ENCODE data around the gene DPP6.
"Not testable (repeated sequence)": the region's sequence is repeated elsewhere in the genome, so short reads cannot be mapped to it uniquely, and the experiment has no call there.

Gene DPP6

GRCh38 chr7:154155928-154156327, 103.7 kb downstream of the DPP6 start:
- DNase-seq = not testable (repeated sequence)

- not testable (repeated sequence) for DNase-seq
Observed at GRCh38 chr7:154162921-154163320, 110.7 kb downstream of the DPP6 start.

- not testable (repeated sequence) for DNase-seq
Observed at GRCh38 chr7:154163642-154164041, 111.4 kb downstream of the DPP6 start.

DNA sequence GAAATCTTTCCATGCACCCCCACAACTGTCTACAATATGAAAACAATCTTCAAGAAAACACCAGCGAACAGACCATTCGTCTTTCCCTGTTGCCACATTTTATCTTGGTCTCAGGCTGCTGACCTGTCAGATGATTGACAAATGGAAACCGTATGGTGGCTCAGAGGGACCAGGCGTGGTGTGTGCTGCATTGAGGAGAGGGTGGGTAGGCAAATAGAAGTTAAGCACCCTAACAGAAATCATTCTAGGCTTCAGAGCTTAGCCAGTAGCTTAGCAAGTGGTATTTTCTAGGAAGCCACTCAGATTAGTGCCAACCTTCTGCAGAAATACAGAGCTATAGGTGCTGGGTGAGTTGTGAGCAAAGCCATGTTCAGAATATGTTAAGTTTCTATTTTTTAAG, 114.9 kb downstream of the DPP6 start:
- DNase-seq = no peak

DNA sequence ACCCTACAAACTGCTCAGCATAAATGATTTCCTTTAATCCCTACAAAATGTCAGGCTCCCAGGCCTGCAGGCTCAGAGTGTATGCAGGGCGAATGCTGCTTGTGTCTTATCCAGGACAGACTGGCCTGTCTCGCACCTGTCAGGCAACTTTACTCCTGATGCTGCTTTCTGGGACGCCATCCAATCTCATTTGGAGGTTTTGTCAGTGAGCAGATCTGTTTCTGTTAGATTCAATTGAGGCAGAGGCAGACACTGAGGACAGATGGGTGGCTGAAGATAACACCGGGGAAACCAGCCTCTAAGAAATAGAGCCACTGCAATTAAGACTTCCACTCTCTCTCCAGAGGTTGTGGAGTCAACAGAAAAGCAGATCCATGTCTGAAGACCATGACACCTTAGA, 115.6 kb downstream of the DPP6 start:
- no peak for DNase-seq

- DNase-seq = no peak
Observed at GRCh38 chr7:154171422-154171821, 119.2 kb downstream of the DPP6 start.

DNA sequence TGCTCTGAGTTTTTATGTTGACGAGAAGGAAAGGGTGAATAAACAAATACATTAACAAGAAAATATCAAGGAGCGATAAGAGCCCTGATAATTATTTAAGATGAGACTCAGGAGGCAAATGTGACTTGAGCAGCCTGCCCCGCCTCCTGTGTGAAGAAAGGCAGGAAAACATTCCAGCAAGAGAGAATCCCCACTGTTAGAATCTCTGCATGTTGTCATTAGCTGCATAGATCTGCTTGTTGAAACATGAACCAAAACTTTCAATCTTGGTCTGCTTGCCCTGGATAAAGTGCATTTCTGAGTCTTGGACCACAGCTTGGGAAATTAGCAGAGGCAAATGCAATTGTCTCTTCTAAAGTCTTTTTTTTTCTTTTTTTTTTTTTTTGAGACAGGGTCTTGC, 120.0 kb downstream of the DPP6 start:
- DNase-seq = no peak

- DNase-seq = no peak
Observed at GRCh38 chr7:154177584-154177983, 125.4 kb downstream of the DPP6 start.

GRCh38 chr7:154178895-154179294, 126.7 kb downstream of the DPP6 start:
- DNase-seq = no peak

DNA sequence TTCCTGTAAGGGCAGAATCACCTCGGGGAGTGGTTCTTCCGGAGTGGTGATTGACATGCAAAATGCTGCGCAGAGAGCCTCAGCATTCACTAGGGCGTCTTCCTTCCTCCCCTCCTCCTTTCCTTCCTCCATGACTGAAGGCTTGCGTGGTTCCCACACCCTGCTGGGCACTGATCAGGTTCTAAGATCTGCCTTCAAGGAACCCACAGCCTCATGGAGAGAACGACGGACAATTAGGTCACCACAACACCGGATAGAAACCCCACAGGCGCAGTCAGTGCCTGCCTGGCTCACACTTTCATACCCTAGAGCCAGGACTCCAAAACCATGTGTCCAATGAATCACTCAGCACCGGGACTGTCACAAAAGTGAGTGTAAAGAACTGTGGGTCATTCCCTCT, 131.3 kb downstream of the DPP6 start:
- DNase-seq = no peak

GRCh38 chr7:154183946-154184345, 131.7 kb downstream of the DPP6 start:
- DNase-seq = no peak

DNA sequence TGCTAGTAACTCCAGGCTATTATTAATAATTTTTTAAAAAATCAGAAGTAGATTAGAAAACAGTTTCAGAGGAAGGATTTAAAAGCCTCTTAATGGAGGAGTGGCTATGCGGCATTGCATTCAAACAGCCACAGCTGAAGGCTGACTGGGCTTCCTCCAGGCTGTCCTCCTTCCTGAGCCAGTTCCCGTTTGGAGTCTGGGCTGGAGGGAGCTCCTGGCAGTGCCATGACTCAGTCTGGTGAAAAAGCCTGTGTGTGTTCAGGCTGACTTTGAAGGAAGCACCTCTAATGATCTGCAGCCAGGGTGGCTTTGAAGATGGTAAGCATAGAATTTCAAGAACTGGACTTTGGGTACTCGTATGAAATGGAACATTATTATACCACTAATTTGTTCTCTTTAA, 134.6 kb downstream of the DPP6 start:
- no peak for DNase-seq

DNA sequence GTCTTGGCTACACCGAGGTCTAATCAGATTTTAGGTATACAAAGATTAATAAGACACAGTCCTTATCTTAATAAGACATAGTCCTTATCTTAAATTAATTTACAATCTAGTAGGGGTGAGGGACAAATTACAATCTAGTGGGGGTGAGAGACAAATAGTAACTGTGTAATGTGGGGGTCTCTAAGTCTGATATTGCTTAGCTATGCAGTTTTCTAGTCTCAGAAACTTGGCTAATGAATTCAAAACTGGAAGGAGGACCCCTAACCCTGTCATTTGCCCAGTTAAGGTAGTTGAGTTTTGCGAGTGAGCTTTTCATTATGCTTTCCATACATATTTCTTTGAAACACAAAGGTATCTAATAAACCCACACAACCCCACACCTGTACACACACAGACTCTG, 136.1 kb downstream of the DPP6 start:
- no peak for DNase-seq

DNA sequence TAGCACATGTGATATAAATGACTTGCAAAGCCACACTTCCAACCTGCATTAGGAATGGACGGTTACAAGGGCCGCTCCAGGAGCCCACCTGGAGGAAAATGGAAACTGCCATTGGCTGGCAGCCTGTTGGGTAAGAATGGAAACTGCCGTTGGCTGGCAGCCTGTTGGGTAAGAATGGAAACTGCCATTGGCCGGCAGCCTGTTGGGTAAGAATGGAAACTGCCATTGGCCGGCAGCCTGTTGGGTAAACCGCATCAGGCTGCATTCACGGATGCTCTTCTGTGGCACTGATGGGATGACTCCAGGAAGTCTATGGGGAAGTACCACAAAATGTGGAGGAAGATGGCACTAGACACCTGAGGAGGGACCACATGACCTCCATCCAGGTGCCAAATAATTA, 143.1 kb downstream of the DPP6 start:
- DNase-seq = no peak

DNA sequence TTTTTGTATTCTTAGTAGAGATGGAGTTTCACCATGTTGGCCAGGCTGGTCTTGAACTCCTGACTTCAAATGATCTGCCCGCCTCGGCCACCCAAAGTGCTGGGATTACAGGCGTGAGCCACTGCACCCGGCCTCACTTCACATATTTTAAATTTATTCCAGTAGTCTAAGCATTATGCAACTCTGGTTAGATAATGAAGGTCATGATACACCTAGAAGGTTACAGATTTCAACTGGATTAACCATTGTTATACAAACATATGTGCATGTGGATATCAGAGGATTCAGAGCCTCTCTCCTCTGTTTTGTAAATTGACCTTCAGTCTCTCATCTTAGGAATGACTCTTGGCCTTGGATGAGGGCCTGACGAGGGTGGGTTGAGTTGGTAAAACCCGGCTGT, 146.3 kb downstream of the DPP6 start:
- no peak for DNase-seq

DNA sequence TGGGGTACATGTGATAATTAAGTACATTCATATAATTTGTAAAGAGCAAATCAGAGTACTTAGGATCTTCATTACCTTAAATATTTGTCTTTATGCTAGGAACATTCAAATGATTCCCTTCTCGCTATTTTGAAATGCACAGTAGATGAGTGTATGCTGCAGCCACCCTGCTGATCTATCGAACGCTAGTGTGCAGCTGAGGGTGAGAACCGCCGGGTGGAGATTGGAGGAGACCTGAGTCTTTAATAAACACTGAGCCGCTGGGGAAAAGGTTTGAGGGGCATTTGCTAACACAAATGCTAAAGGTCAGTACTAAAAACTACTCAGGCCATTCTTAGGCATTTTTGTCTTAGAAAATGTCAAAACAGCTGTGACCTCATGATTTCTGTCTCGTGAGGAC, 148.0 kb downstream of the DPP6 start:
- no peak for DNase-seq

DNA sequence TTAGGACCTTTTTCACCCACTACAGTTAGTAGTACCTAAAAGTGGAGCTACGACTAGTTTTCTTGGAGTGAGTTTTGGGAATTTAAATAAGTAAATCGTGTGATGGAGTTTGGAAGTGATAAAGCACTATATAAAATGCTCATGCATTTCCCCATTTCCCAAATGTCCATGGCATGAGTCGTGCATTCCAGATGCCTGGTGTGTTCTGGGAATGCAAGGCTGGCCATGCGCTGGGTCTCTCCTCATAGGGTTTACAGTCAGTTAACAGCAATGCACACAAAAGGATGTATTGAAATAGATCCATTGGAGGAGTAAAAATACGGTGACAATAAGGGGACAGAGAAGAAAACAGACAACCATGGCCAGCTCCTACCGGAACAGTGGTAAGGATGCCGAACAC, 149.8 kb downstream of the DPP6 start:
- DNase-seq = no peak

GRCh38 chr7:154204046-154204445, 151.8 kb downstream of the DPP6 start:
- no peak for DNase-seq

- no peak for DNase-seq
Observed at GRCh38 chr7:154212861-154213260, 160.7 kb downstream of the DPP6 start.

DNA sequence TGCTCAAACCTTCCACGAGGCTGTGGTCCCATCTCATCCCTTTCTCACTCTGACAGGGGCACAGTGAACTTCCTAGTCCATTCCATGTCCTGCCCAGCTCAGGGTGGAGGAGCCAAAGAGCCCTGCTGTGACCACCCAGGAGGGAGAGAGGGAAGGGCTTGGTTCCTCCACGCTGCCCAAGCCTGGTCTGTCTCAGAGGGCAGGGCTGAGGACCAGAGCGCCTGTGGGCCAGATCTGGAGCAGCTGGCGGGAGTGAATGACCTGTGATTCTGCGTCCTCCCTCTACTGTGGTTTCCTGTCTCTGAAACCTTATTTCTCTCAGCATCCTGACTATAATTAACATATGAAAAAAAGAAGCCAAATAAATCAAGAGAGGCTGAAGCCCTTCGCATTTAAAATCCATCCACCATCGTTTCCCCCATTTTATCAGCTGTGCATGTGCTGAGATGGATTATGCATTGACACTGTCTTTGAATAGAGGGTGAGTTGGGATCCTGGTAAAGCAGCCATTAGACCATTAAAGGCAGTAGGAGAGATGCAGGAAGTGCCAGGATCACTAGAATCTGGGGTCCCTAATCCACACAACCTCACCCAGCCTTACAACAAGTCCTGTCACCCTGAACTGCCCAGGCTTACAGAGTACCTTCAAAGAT, 165.6 kb downstream of the DPP6 start:
- no peak for DNase-seq

GRCh38 chr7:154231732-154232131, 179.5 kb downstream of the DPP6 start:
- DNase-seq = no peak

GRCh38 chr7:154232700-154233099, 180.5 kb downstream of the DPP6 start:
- DNase-seq = no peak

DNA sequence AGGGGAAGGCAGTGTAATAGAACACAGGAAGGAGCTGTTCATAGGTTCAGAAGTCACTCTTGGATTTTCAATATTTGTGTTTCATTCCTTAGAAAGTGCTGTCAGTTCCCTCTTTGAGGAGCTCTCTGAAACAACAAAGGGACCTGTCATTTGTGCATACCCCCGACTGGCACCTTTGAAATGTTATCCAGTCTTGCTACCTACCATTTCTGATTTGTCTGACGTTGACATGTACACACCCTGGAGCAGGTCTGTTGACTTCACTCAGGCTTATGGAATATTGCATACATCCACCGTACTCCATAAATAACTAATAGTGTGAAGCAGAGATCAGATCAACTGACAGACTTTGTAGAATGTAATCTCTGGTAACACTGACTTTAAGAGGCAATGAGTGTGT, 189.8 kb downstream of the DPP6 start:
- no peak for DNase-seq

DNA sequence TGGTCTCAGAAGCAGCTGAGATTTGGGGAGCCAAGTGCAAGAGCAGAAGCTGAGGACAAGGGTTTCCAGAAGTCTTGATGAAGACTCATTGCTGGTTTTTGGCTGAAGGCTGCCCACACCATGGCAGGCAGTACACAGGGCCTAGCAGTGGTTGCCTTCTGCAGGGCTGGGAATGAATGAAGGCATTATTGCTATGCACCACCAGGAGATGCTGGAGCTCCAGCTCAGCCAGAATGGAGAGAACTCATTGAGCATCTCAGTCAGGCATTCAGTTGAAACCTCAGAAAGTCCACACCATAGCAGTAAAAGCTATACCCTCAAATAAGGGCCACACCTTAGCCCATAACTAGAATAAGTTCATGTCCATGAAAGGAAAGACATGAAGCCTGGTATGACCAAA, 190.5 kb downstream of the DPP6 start:
- no peak for DNase-seq

DNA sequence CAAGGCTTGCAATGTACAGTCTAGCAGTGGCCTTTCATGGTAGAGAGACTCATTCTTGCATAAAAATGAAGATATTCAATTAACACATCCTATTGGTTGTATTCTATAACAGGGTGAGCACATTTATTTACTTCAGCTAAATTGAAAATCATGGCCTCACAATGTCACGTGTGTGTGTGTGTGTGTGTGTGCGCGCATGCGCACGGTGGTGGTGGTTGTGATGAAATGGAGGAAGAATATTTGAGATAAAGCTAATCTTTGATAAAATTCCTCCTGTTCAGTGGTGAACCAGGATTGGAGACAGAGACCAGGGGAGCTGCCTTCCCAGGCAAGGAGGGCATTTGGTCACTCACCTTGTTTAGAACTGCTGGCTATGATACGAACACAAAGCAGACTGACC, 199.8 kb downstream of the DPP6 start:
- no peak for DNase-seq

DNA sequence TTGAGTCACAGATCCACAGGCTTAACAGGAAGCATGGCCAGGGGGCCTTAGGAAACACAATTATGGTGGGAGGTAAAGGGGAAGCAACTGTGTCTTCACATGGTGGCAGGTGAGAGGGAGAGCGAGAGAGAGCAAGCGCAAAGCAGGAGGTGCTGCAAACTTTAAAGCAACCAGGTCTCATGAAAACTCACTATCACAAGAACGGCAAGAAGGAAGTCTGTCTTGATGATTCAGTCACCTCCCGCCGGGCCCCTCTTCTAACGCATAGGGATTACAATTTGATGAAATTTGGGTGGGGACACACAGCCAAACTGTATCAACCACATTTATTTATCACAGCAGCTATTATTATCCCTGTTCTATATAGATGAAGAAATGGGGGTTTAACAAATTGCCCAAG, 201.6 kb downstream of the DPP6 start:
- no peak for DNase-seq

All from right forelimb (tissue), 1 donor.